Lung (tissue), 12 donors: Measurements from ENCODE around the gene HSPA8. TPM values are rescaled to one million over a fixed set of nuclear protein-coding genes. Genes with fewer than 3 reads are reported as not detected.

ENCODE experiments used
- ATAC-seq: fragments of 200-7000 bp; cut with Tn5 transposase; one replicate; pipeline ENCODE4 v1.9.1; 2020; ENCODE audit warnings: moderate number of reproducible peaks; ENCODE audit not compliant: insufficient read depth, low FRiP score
- DNase-seq, 3 donors: peaks; one replicate each; pipeline ENCODE4 v3.0.0-alpha.2; 2013 to 2017
- H3K27ac ChIP-seq, 2 donors: one replicate each; pipeline ENCODE4 v1.5.1; 2013; ENCODE audit warnings: mild to moderate bottlenecking in 2 of 2, moderate library complexity in 2 of 2, control low read depth in 1 of 2, inconsistent platforms in 1 of 2, low read depth in 1 of 2, low read length in 1 of 2
- H3K27me3 ChIP-seq, 3 donors: one replicate each; pipeline ENCODE4 v1.5.1; 2013; ENCODE audit warnings: low read length in 2 of 3; ENCODE audit not compliant: control insufficient read depth in 3 of 3, insufficient read depth in 3 of 3
- H3K36me3 ChIP-seq, 4 donors: one replicate each; pipeline ENCODE4 v1.5.1; 2013; ENCODE audit warnings: low read length in 4 of 4, mild to moderate bottlenecking in 1 of 4, moderate library complexity in 1 of 4; ENCODE audit not compliant: control insufficient read depth in 4 of 4, insufficient read depth in 4 of 4
- H3K4me1 ChIP-seq, 5 donors: one replicate each; pipeline ENCODE4 v1.5.1; 2013; ENCODE audit warnings: low read length in 5 of 5, mild to moderate bottlenecking in 2 of 5, moderate library complexity in 1 of 5; ENCODE audit not compliant: control insufficient read depth in 5 of 5, insufficient read depth in 5 of 5
- H3K4me3 ChIP-seq: one replicate; pipeline ENCODE4 v1.5.1; 2013; ENCODE audit warnings: mild to moderate bottlenecking, control low read depth, moderate library complexity
- H3K9ac ChIP-seq, 2 donors: one replicate each; pipeline ENCODE4 v1.5.1; 2013; ENCODE audit warnings: low read length in 2 of 2, control low read depth in 1 of 2; ENCODE audit not compliant: insufficient read depth in 1 of 2
- H3K9me3 ChIP-seq, 4 donors: one replicate each; pipeline ENCODE4 v1.5.1; 2013; ENCODE audit warnings: low read length in 3 of 4, mild to moderate bottlenecking in 1 of 4, moderate library complexity in 1 of 4; ENCODE audit not compliant: control insufficient read depth in 4 of 4, insufficient read depth in 3 of 4
- CTCF ChIP-seq: IDR thresholded peaks from 2 replicates; pipeline ENCODE4 v1.5.1; 2012; ENCODE audit warnings: mild to moderate bottlenecking; ENCODE audit errors: control extremely low read depth, extremely low read depth
- WGBS, 2 donors: extraction: QIAGEN DNeasy Blood & Tissue Kit; methylation state at CpG; one replicate each; pipeline ENCODE4 v1.1.7; 2013; 5-methylcytosine and 5-hydroxymethylcytosine counted together
- polyA plus RNA-seq, 2 donors: library from polyadenylated mRNA; stranded (reverse); fragments of 200-250 nt; gene quantifications; one replicate each; pipeline ENCODE4 v1.2.1, GENCODE V29; 2013
- total RNA-seq, 2 donors: library from RNA; depleted of rRNA in 1 of 2; stranded (reverse); fragments of >200 nt in 1 of 2; gene quantifications; one replicate each; pipeline ENCODE4 v1.2.1, GENCODE V29; 2014 to 2021
- donor health status: control.
- donor health status: control.
- donor health status: Bipolar disorder and iron deficiency.
- donor health status: healthy.
- donor health status: DM: yes; HTN: yes; CAD: no.

The HSPA8 gene
- total and polyA plus RNA-seq, 4 donors, result 90.9 to 1,138 (median 892) TPM

- 94 to 98% methylated on average over 3 of the region's 3 CpGs for WGBS, 2 donors
These were observed 14.0 kb downstream of the HSPA8 start for GRCh38 chr11:123047947-123048293.

GRCh38 chr11:123047266-123047946 lies 14.5 kb downstream of the HSPA8 start:
- Histone ChIP-seq H3K27me3 (no peaks in the 10 kb centered on the region), H3K4me1 (no peaks in the 10 kb centered on the region), H3K36me3 (peaks cover 0 to under 1% (median 0%) of the 10 kb centered on the region in 4 donors), H3K9me3 (no peaks in the 10 kb centered on the region), H3K27ac (no peak overlapping the region), H3K9ac (no peak overlapping the region), H3K4me3 (no peak overlapping the region)
- 72 to 80% methylated on average over 18 of the region's 18 CpGs for WGBS, 2 donors
- DNase-seq (no peak), ATAC-seq (no peak)
- TF ChIP-seq CTCF, result no peak

More at GRCh38 chr11:123047947-123048293, 14.0 kb downstream of the HSPA8 start:
- peaks cover 0 to 2% (median 0%) of the 10 kb centered on the region in 4 donors for H3K36me3 ChIP-seq
- H3K9me3 ChIP-seq, result no peaks in the 10 kb centered on the region
- TF ChIP-seq CTCF, result no peak
- DNase-seq, result no peak
- H3K9ac ChIP-seq, result no peak overlapping the region
- no peaks in the 10 kb centered on the region for H3K4me1 ChIP-seq
- H3K27ac ChIP-seq, result no peak overlapping the region
- no peaks in the 10 kb centered on the region for H3K27me3 ChIP-seq
- no peak overlapping the region for H3K4me3 ChIP-seq
- ATAC-seq, result no peak

GRCh38 chr11:123046473-123047259 lies 15.3 kb downstream of the HSPA8 start:
- Histone ChIP-seq H3K4me3 (no peak overlapping the region), H3K27me3 (no peaks in the 10 kb centered on the region), H3K27ac (no peak overlapping the region), H3K9ac (no peak overlapping the region), H3K4me1 (no peaks in the 10 kb centered on the region), H3K9me3 (no peaks in the 10 kb centered on the region), H3K36me3 (no peaks in the 10 kb centered on the region)
- 79 to 87% methylated on average over 5 of the region's 5 CpGs for WGBS, 2 donors
- ATAC-seq, result no peak
- TF ChIP-seq CTCF, result no peak
- no peak for DNase-seq
